ENCODE results near the gene C17orf67.
"Not testable (repeated sequence)": the region's sequence is repeated elsewhere in the genome, so short reads cannot be mapped to it uniquely, and the experiment has no call there.

C17orf67 gene

GRCh38 chr17:56770427-56770826, 63.3 kb downstream of the C17orf67 start:
- no peak for DNase-seq

GRCh38 chr17:56765449-56765848, 68.3 kb downstream of the C17orf67 start:
- DNase-seq, result no peak

DNA sequence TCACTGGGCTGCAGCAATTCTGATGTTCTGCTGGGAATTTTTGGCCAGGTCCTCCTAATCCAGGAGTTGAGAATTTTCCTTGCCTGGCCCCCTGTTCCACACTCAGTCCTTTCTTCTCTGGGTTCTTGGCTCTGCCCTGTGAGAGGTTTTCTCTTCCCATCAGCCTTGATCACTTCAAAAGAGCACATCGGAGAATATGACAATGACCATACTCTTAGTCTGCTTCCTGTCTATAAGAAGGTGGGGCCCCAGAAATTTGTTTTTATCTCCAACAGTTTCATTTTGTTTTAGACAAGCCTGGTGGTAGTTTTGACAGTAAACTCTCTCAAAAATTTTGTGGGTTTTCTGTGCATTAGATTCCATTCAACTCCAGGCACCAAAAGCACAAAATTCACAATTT, 70.7 kb downstream of the C17orf67 start:
- DNase-seq, result no peak

DNA sequence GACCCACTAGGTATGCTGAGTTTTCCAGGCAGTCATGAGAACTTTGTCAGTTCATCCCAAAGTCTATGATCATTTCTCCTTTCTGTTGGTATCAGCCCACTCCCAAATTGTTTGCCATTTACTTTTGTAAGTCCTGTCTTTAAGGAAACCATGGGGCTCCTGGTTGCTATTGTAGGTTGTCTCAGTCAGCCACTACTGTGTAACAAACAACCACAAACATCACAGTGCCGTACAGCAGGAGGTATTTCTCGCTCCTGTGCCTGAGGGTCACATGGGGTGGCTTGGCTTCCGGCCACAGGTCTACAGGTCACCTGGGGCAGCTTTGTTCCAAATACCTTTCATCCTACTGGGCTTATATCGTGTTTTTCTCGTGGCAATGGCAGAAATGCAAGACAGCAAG, 71.6 kb downstream of the C17orf67 start:
- no peak for DNase-seq

- DNase-seq, result no peak
Observed at GRCh38 chr17:56761387-56761786, 72.3 kb downstream of the C17orf67 start.

DNA sequence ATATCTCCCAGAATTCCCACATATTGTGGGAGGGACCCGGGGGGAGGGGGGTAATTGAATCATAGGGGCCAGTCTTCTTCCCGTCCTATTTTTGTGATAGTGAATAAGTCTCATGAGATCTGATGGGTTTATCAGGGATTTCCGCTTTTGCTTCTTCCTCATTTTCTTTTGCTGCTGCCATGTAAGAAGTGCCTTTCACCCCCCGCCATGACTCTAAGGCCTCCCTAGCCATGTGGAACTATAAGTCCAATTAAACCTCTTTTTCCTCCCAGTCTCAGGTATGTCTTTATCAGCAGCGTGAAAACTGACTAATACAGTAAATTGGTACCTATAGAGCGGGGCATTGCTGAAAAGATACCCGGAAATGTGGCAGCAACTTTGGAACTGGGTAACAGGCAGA, 76.1 kb downstream of the C17orf67 start:
- not testable (repeated sequence) for DNase-seq

DNA sequence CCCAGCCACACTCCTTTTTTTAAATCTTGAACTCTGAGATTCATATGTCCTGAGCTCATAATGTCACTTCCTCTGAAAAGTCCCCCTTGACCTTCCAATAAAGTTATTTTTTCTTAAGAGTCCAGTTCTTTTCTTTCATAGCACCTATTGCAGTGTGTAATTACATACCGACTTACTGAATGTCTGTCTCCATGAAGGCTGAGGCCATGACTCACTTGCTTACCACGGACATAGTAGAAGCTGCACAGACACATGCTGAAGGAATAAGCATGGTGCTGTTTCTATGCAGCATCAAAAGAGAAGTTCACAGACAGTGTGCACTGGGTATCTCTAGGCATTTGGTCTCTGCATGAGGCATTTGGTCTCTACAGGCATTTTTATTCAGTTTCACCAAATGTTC, 77.2 kb downstream of the C17orf67 start:
- DNase-seq, result no peak

- no peak for DNase-seq
Observed at GRCh38 chr17:56755310-56755709, 78.4 kb downstream of the C17orf67 start.

DNA sequence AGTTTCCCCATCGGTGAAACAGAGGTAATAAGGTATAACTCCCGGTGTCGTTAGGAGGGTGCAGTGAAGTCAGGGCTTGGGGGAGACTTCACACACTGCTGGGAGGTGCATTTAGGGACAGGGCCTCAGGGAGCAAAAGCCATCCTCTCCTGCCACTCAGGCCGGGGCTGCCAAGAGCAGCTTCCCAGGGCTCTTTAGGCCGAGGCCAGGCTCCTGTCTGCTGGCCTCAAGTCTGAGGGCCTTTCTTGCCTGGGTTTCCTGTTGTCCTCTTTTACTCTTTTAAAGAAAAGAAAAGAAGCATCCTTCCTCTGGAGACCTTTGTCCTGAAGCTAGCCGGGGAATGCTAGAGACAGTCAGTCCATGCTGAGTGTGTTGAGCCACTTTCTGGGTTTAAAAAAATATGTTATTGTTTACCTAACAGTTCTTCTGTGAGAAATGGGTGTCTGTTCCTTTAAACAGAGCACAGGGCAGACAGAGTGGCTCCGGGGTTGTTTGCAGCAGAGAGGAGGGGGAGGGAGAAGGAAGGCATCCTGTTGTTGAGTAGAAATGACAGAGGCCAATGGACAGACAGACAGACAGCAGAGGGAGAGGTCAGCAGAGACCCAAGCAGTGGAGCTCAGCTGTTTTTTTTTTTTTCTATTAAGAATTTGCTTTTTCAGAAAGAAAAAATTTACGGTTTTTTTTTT, 79.1 kb downstream of the C17orf67 start:
- no peak for DNase-seq

DNA sequence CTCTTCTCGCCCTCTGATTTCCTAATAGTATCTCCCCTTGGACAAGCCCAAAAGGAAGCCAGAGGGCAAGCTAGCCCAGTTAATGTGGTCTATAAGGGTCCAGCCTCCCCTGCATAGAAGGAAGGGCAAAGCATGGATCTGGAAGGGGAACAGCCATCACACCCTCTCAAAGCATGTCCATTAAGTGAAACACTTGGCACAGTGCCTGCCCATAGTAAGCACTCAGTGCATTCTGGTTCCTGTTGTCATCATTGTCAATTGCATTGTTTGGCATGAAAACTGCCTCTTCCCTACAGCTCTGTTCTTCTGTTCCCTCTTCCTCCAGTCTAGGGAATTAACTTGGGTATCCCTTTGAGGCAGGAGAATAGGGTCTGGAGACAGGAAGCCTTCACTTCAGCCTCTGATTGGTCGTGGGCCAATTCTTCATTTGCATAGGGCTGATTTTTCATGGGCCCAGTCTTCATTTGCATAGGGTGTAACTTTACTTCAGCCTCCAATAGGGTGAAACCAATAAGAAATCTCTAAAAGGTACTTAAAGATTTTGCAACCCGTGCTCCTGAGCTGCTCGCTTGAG, 81.4 kb downstream of the C17orf67 start:
- no peak for DNase-seq

GRCh38 chr17:56751145-56751738, 82.5 kb downstream of the C17orf67 start:
- DNase-seq, result no peak

GRCh38 chr17:56744721-56745120, 89.0 kb downstream of the C17orf67 start:
- no peak for DNase-seq

GRCh38 chr17:56742601-56743000, 91.1 kb downstream of the C17orf67 start:
- no peak for DNase-seq

Data from NCI-H774 (cell line).